Mesothelial cell of epicardium (in vitro differentiated cells): ENCODE results near the gene PPBP. TPM values are rescaled to one million over a fixed set of nuclear protein-coding genes. Genes with fewer than 3 reads are reported as not detected.

Source experiments
- DNase-seq, 2 experiments: peaks; one replicate each; pipeline ENCODE4 v3.0.0; 2021; ENCODE audit warnings: low spot score in 2 of 2; ENCODE audit not compliant: unreplicated experiment in 2 of 2
- H3K27ac Mint-ChIP-seq: 2 replicates; pipeline ENCODE4 v1.8.0; 2021; ENCODE audit warnings: mixed read lengths
- H3K27me3 Mint-ChIP-seq: 2 replicates; pipeline ENCODE4 v1.8.0; 2021; ENCODE audit warnings: low read depth, mixed read lengths
- H3K36me3 Mint-ChIP-seq: 2 replicates; pipeline ENCODE4 v1.8.0; 2021; ENCODE audit warnings: mixed read lengths
- H3K4me1 Mint-ChIP-seq: 2 replicates; pipeline ENCODE4 v1.8.0; 2021; ENCODE audit warnings: mixed read lengths
- H3K4me3 Mint-ChIP-seq: 2 replicates; pipeline ENCODE4 v1.8.0; 2021; ENCODE audit warnings: mild to moderate bottlenecking, moderate library complexity, mixed read lengths
- H3K9me3 Mint-ChIP-seq: 2 replicates; pipeline ENCODE4 v1.8.0; 2021; ENCODE audit warnings: mixed read lengths
- total RNA-seq: library from RNA; stranded (reverse); gene quantifications from 3 replicates; pipeline ENCODE4 v1.2.1, GENCODE V29; 2021
- TF ChIP-seq, protein P1 (sequence below): fragments of 200-600 bp; sonication (generic); IDR thresholded peaks from one replicate; pipeline ENCODE4 v1.5.0; 2021; ENCODE audit warnings: antibody characterized with exemption; ENCODE audit not compliant: unreplicated experiment

Gene PPBP
- total RNA-seq, 1 donor from 2014 or later, result not detected

DNA sequence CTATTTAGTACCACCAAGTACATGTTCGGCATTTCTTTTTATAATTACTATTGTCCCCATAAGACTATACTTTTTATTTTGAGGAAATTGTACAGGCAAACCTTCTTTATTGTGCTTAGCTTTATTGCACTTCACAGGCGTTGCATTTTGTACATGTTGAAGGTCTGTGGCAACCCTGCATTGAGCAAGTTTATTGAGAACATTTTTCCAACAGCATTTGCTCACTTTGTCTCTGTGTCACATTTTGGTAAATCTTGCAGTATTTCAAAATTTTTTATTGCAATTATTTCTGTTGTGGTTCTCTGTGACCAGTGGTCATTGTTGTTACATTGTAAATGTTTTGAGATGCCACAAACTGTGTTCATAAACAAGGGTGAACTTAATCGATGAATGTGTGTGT is 21.3 kb upstream of the PPBP start:
- TF ChIP-seq, protein P1, sequence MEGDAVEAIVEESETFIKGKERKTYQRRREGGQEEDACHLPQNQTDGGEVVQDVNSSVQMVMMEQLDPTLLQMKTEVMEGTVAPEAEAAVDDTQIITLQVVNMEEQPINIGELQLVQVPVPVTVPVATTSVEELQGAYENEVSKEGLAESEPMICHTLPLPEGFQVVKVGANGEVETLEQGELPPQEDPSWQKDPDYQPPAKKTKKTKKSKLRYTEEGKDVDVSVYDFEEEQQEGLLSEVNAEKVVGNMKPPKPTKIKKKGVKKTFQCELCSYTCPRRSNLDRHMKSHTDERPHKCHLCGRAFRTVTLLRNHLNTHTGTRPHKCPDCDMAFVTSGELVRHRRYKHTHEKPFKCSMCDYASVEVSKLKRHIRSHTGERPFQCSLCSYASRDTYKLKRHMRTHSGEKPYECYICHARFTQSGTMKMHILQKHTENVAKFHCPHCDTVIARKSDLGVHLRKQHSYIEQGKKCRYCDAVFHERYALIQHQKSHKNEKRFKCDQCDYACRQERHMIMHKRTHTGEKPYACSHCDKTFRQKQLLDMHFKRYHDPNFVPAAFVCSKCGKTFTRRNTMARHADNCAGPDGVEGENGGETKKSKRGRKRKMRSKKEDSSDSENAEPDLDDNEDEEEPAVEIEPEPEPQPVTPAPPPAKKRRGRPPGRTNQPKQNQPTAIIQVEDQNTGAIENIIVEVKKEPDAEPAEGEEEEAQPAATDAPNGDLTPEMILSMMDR, result no peak
- DNase-seq, result no peak
- H3K9me3 Mint-ChIP-seq, result peaks cover 10% of the 10 kb centered on the region
- no peak overlapping the region for H3K27ac Mint-ChIP-seq
- H3K4me3 Mint-ChIP-seq, result no peak overlapping the region
- H3K27me3 Mint-ChIP-seq, result peaks cover 10% of the 10 kb centered on the region
- peaks cover 3% of the 10 kb centered on the region for H3K4me1 Mint-ChIP-seq
- no peaks in the 10 kb centered on the region for H3K36me3 Mint-ChIP-seq

DNA sequence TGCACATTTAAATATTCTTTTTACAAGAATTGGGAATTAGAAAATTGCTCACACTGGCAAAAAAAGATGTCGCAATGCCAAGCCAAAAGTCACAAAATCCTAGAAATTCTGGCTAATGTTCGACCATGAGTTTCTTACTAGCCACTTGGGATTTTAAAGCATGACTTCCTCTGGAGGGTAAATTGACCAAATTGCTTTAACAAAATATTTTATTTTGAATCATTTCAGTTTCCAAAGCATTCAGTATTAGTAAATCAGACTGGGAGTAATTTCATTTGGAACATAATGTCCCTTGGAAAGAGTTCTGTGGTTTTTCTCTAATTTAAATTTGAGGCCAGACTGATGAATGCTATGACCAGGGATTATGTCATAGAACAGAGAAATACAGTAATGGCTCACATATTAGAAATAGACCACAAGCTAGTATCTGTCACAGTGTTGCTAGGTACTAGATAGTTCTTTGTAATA is 18.1 kb upstream of the PPBP start:
- peaks cover 3% of the 10 kb centered on the region for H3K4me1 Mint-ChIP-seq
- DNase-seq, result no peak
- no peaks in the 10 kb centered on the region for H3K36me3 Mint-ChIP-seq
- no peak overlapping the region for H3K27ac Mint-ChIP-seq
- TF ChIP-seq, protein P1, result no peak
- H3K27me3 Mint-ChIP-seq, result peaks cover 13% of the 10 kb centered on the region
- peaks cover 13% of the 10 kb centered on the region for H3K9me3 Mint-ChIP-seq
- H3K4me3 Mint-ChIP-seq, result no peak overlapping the region

DNA sequence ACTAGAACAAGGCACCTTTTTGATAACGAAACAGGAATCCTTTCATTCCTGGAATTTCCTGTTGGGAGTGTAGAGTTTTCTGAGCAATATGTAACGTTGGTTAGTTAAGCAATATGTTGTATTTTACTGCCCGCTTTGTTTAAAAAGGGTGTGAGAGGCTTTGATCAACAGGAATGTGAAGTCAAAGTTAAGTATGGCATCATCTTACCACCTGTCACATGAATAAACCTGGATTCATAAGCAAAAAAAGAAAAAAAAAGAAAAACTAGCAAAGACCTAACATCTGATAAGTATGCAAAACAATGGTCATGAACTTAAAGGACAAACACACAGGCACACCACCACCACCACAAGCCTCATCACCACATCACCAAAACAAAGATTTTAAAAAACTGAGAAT is 17.5 kb upstream of the PPBP start:
- TF ChIP-seq, protein P1, result no peak
- H3K36me3 Mint-ChIP-seq, result no peaks in the 10 kb centered on the region
- H3K9me3 Mint-ChIP-seq, result peaks cover 8% of the 10 kb centered on the region
- no peak overlapping the region for H3K4me3 Mint-ChIP-seq
- peaks cover 3% of the 10 kb centered on the region for H3K4me1 Mint-ChIP-seq
- H3K27me3 Mint-ChIP-seq, result peaks cover 12% of the 10 kb centered on the region
- no peak overlapping the region for H3K27ac Mint-ChIP-seq
- no peak for DNase-seq

DNA sequence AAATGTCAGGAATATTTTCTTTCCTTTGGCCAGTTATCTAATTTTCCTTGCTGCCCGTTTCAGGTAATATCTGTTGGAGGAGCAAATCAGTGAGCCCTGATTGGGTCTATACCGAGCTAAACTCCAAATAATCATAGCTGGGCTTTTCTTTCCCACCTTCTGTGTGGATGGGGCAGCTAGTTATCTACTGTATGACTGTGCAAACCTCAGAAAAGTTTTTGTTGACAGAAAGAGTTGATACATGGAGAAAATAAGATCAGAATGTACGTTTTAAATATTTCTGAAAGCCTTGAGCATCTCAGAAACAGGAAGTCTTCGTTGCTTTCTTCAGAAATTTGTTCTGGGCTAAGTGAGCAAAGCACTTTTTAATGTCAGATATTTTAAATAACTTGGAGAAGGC is 16.7 kb upstream of the PPBP start:
- TF ChIP-seq, protein P1, result no peak
- Mint-ChIP-seq H3K4me1 (peaks cover 3% of the 10 kb centered on the region), H3K27ac (no peak overlapping the region), H3K36me3 (no peaks in the 10 kb centered on the region), H3K4me3 (no peak overlapping the region), H3K9me3 (peaks cover 5% of the 10 kb centered on the region), H3K27me3 (peaks cover 18% of the 10 kb centered on the region)
- DNase-seq, result no peak

DNA sequence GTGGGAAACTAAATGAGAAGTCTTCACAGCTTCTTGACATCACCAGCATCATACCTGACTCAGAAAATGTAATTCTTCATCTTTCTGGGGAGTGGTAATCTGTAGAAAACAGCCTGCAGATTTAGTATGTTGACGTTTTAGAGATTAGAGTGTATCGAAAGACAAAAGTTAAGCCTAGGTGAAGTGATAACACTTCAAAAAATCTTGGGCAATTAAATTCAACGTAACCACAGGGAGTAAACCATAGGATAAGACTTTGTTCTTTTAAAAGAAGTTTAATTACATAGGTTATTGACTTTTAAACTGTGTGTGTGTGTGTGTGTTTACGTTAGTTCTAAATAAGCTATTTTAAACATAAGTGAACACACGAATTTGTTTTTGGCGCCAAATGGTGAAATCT is 12.3 kb upstream of the PPBP start:
- Mint-ChIP-seq H3K9me3 (peaks cover 5% of the 10 kb centered on the region), H3K27me3 (peaks cover 55% of the 10 kb centered on the region), H3K36me3 (no peaks in the 10 kb centered on the region), H3K4me3 (no peak overlapping the region), H3K27ac (no peak overlapping the region), H3K4me1 (peaks cover 10% of the 10 kb centered on the region)
- no peak for DNase-seq
- TF ChIP-seq, protein P1, result no peak
